H1 (cell line): ENCODE measurements around the gene CNN3. TPM values are rescaled to one million over a fixed set of nuclear protein-coding genes. Genes with fewer than 3 reads are reported as not detected.

ENCODE experiments used
- CTCF ChIA-PET: fragments of 300-600 bp; sonication (Branson Sonifier 250); formaldehyde crosslinking; loops from one replicate; lab custom pipeline; 2021; ENCODE audit not compliant: partially characterized antibody; lab: Charles Lee
- POLR2A ChIA-PET: fragments of 300-600 bp; sonication (Branson Sonifier 250); formaldehyde crosslinking; loops from one replicate; lab custom pipeline; 2021; ENCODE audit warnings: inconsistent platforms; ENCODE audit not compliant: partially characterized antibody; lab: Charles Lee
- DNase-seq, 2 experiments: peaks; one replicate each; pipeline versions ENCODE4 v3.0.0 to v3.0.0-alpha.2; 2010 to 2022; ENCODE audit warnings: low spot score in 2 of 2, low read depth in 1 of 2, mixed read lengths in 1 of 2
- FAIRE-seq: peaks from 2 replicates; lab custom pipeline; 2011; peaks lifted over from hg19 to GRCh38; lab: Jason Lieb, UNC
- H2AFZ ChIP-seq: 2 replicates; pipeline ENCODE4 v1.8.1; 2012; ENCODE audit warnings: low read length, inconsistent platforms
- H2AK5ac ChIP-seq: 2 replicates; pipeline ENCODE4 v1.6.1; 2013; ENCODE audit warnings: low read depth, low read length
- H2BK120ac ChIP-seq: replicated peaks from 2 replicates; pipeline ENCODE3; 2013; ENCODE audit warnings: low read depth, low read length, inconsistent platforms
- H2BK12ac ChIP-seq: 2 replicates; pipeline ENCODE4 v1.6.1; 2013; ENCODE audit warnings: low read depth, low read length
- H2BK15ac ChIP-seq: 2 replicates; pipeline ENCODE4 v1.6.1; 2013; ENCODE audit warnings: low read length
- H2BK20ac ChIP-seq: 2 replicates; pipeline ENCODE4 v1.6.1; 2013; ENCODE audit warnings: low read length
- H2BK5ac ChIP-seq: 2 replicates; pipeline ENCODE4 v1.6.1; 2013; ENCODE audit warnings: low read depth, low read length
- H3K14ac ChIP-seq: 2 replicates; pipeline ENCODE4 v1.6.1; 2013; ENCODE audit warnings: inconsistent platforms; ENCODE audit not compliant: insufficient read length
- H3K18ac ChIP-seq: 2 replicates; pipeline ENCODE4 v1.6.1; 2013; ENCODE audit warnings: low read length; ENCODE audit errors: extremely low read depth
- H3K23ac ChIP-seq: 2 replicates; pipeline ENCODE4 v1.6.1; 2013; ENCODE audit warnings: inconsistent platforms; ENCODE audit not compliant: insufficient read length
- H3K23me2 ChIP-seq: 2 replicates; pipeline ENCODE4 v1.6.1; 2013; ENCODE audit warnings: low read depth, low read length
- H3K27ac ChIP-seq: 2 replicates; pipeline ENCODE4 v1.6.1; 2011; ENCODE audit warnings: low read depth, low read length, inconsistent platforms
- H3K27me3 ChIP-seq, 4 experiments: replicated peaks in 1 of 4; 1 replicate in 1 of 4; 2 replicates in 3 of 4; pipeline versions ENCODE4 v1.6.1 to v1.8.1; 2011 to 2013; ENCODE audit warnings: low read length in 3 of 4, mild to moderate bottlenecking in 3 of 4, inconsistent platforms in 2 of 4, mixed read lengths in 2 of 4, moderate library complexity in 1 of 4; ENCODE audit not compliant: control insufficient read depth in 3 of 4, insufficient read depth in 3 of 4; ENCODE audit errors: extremely low read depth in 1 of 4
- H3K36me3 ChIP-seq, 4 experiments: 2 replicates each; pipeline versions ENCODE4 v1.6.1 to v1.8.1; 2011 to 2013; ENCODE audit warnings: mild to moderate bottlenecking in 4 of 4, low read length in 3 of 4, moderate library complexity in 2 of 4, control low read depth in 1 of 4, inconsistent platforms in 1 of 4; ENCODE audit not compliant: insufficient read depth in 4 of 4, control insufficient read depth in 2 of 4
- H3K4ac ChIP-seq: replicated peaks from 2 replicates; pipeline ENCODE3; 2013; ENCODE audit warnings: low read length, low read depth, mixed read lengths, inconsistent platforms; ENCODE audit not compliant: insufficient read length
- H3K4me1 ChIP-seq, 4 experiments: replicated peaks in 1 of 4; 1 replicate in 1 of 4; 2 replicates in 3 of 4; pipeline versions ENCODE4 v1.6.1 to v1.8.1; 2011 to 2013; ENCODE audit warnings: low read length in 3 of 4, inconsistent platforms in 2 of 4, mixed read lengths in 1 of 4; ENCODE audit not compliant: insufficient read depth in 4 of 4, control insufficient read depth in 3 of 4
- H3K4me2 ChIP-seq, 2 experiments: 2 replicates each; pipeline versions ENCODE4 v1.6.1 to v1.8.1; 2011 to 2013; ENCODE audit warnings: low read depth in 2 of 2, low read length in 2 of 2, control low read depth in 1 of 2, inconsistent platforms in 1 of 2, mild to moderate bottlenecking in 1 of 2; ENCODE audit not compliant: insufficient read depth in 1 of 2
- H3K4me3 ChIP-seq, 4 experiments: fragments of 200-600, 300-600 bp in 1 of 4; sonication (generic), shearing (Covaris generic), sonication (Bioruptor Twin) in 1 of 4; 2 replicates each; pipeline versions ENCODE4 v1.5.1 to v1.8.1; 2011 to 2016; ENCODE audit warnings: low read length in 4 of 4, low read depth in 3 of 4, control low read depth in 2 of 4, inconsistent platforms in 2 of 4, mild to moderate bottlenecking in 2 of 4, mixed read lengths in 1 of 4, moderate library complexity in 1 of 4; ENCODE audit not compliant: insufficient read depth in 2 of 4; ENCODE audit errors: extremely low read depth in 1 of 4
- H3K56ac ChIP-seq: replicated peaks from 2 replicates; pipeline ENCODE3; 2013; ENCODE audit warnings: low read depth, mild to moderate bottlenecking, mixed read lengths, low read length, inconsistent platforms; ENCODE audit not compliant: insufficient read length
- H3K79me1 ChIP-seq: 2 replicates; pipeline ENCODE4 v1.6.1; 2013; ENCODE audit warnings: low read depth, low read length, control low read depth
- H3K79me2 ChIP-seq, 2 experiments: 2 replicates each; pipeline versions ENCODE4 v1.6.1 to v1.8.1; 2012 to 2013; ENCODE audit warnings: low read length in 2 of 2, mild to moderate bottlenecking in 2 of 2, inconsistent platforms in 1 of 2; ENCODE audit not compliant: insufficient read depth in 2 of 2, control insufficient read depth in 1 of 2
- H3K9ac ChIP-seq, 4 experiments: replicated peaks in 1 of 4; 1 replicate in 1 of 4; 2 replicates in 3 of 4; pipeline versions ENCODE4 v1.6.1 to v1.8.1; 2011 to 2013; ENCODE audit warnings: low read depth in 3 of 4, low read length in 3 of 4, control low read depth in 2 of 4, mild to moderate bottlenecking in 2 of 4, moderate library complexity in 2 of 4, inconsistent platforms in 1 of 4; ENCODE audit errors: extremely low read depth in 1 of 4
- H3K9me3 ChIP-seq, 2 experiments: 2 replicates each; pipeline versions ENCODE4 v1.6.1 to v1.8.1; 2012 to 2013; ENCODE audit warnings: mild to moderate bottlenecking in 2 of 2, moderate library complexity in 2 of 2, control low read depth in 1 of 2, inconsistent platforms in 1 of 2, low read depth in 1 of 2, low read length in 1 of 2, mixed read lengths in 1 of 2; ENCODE audit not compliant: insufficient read depth in 2 of 2
- H4K20me1 ChIP-seq, 2 experiments: replicated peaks in 1 of 2; 2 replicates each; pipeline versions ENCODE3 to v1.8.1; 2011 to 2013; ENCODE audit warnings: inconsistent platforms in 2 of 2, low read length in 2 of 2, mild to moderate bottlenecking in 1 of 2; ENCODE audit not compliant: insufficient read depth in 2 of 2, control insufficient read depth in 1 of 2
- H4K5ac ChIP-seq: 2 replicates; pipeline ENCODE4 v1.6.1; 2013; ENCODE audit warnings: low read length, low read depth, mixed read lengths, inconsistent platforms; ENCODE audit not compliant: insufficient read length
- H4K8ac ChIP-seq: 2 replicates; pipeline ENCODE4 v1.8.0; 2013; ENCODE audit warnings: mild to moderate bottlenecking, moderate library complexity, low read length, inconsistent platforms; ENCODE audit not compliant: insufficient read depth; ENCODE audit errors: extremely low read depth
- H4K91ac ChIP-seq: replicated peaks from 2 replicates; pipeline ENCODE3; 2013; ENCODE audit warnings: low read length, mixed read lengths, inconsistent platforms; ENCODE audit not compliant: insufficient read length
- ATF2 ChIP-seq: IDR thresholded peaks from 2 replicates; pipeline ENCODE4 v1.6.1; 2012; ENCODE audit warnings: low read length, inconsistent platforms
- CEBPB ChIP-seq: IDR thresholded peaks from 2 replicates; pipeline ENCODE4 v1.6.1; 2012; ENCODE audit warnings: low read depth, low read length
- CREB1 ChIP-seq: IDR thresholded peaks from 2 replicates; pipeline ENCODE4 v1.6.1; 2012; ENCODE audit warnings: inconsistent platforms
- EP300 ChIP-seq, 2 experiments: IDR thresholded peaks; 1 replicate in 1 of 2; 2 replicates in 1 of 2; pipeline ENCODE4 v1.6.1; 2011 to 2012; ENCODE audit warnings: low read depth in 2 of 2, low read length in 2 of 2, mild to moderate bottlenecking in 2 of 2, borderline replicate concordance in 1 of 2, inconsistent platforms in 1 of 2, moderate library complexity in 1 of 2
- EZH2 ChIP-seq: fragments of 200-600 bp; sonication (generic); IDR thresholded peaks from 2 replicates; pipeline ENCODE4 v1.7.1; 2012; ENCODE audit warnings: low read depth, mild to moderate bottlenecking, moderate library complexity, low read length, inconsistent platforms; ENCODE audit not compliant: severe bottlenecking
- GTF2F1 ChIP-seq: IDR thresholded peaks from 2 replicates; pipeline ENCODE4 v1.6.1; 2012; ENCODE audit warnings: low read depth, low read length, improper control_type of control experiment, borderline replicate concordance
- JUND ChIP-seq: IDR thresholded peaks from 2 replicates; pipeline ENCODE4 v1.6.1; 2011; ENCODE audit warnings: mild to moderate bottlenecking, improper control_type of control experiment, low read length
- KDM1A ChIP-seq: fragments of 200-600, 300-600 bp; sonication (generic); IDR thresholded peaks from 2 replicates; pipeline ENCODE4 v1.7.1; 2016; ENCODE audit warnings: mild to moderate bottlenecking, low read length, borderline replicate concordance
- NANOG ChIP-seq: IDR thresholded peaks from 2 replicates; pipeline ENCODE4 v1.6.1; 2011; ENCODE audit warnings: low read length, low read depth, mild to moderate bottlenecking, inconsistent platforms; ENCODE audit not compliant: insufficient read depth, poor library complexity, severe bottlenecking
- RFX5 ChIP-seq: IDR thresholded peaks from 2 replicates; pipeline ENCODE4 v1.6.1; 2011; ENCODE audit warnings: low read depth, low read length, improper control_type of control experiment, borderline replicate concordance
- SAP30 ChIP-seq: fragments of 300-600 bp; sonication (generic); IDR thresholded peaks from 2 replicates; pipeline ENCODE4 v1.7.1; 2012; ENCODE audit warnings: low read length, moderate library complexity, mild to moderate bottlenecking, inconsistent platforms; ENCODE audit not compliant: insufficient read depth, insufficient replicate concordance
- SUZ12 ChIP-seq: fragments of 200-600 bp; sonication (generic); IDR thresholded peaks from 2 replicates; pipeline ENCODE4 v1.6.1; 2012; ENCODE audit warnings: mild to moderate bottlenecking, inconsistent platforms, low read length, moderate library complexity, mixed read lengths
- WGBS, 2 experiments: shearing (Covaris generic) in 1 of 2; methylation state at CpG; one replicate each; pipeline versions ENCODE4 v1.1.6 to v1.1.7; 2013 to 2015; ENCODE audit warnings: low lambda C conversion rate in 2 of 2, mixed read lengths in 2 of 2, inconsistent platforms in 1 of 2, low coverage in 1 of 2, missing lambda C conversion rate in 1 of 2; ENCODE audit not compliant: insufficient replicate concordance in 2 of 2, insufficient coverage in 1 of 2, insufficient read length in 1 of 2; ENCODE audit errors: extremely low coverage in 1 of 2, missing lambda C conversion rate in 1 of 2; 5-methylcytosine and 5-hydroxymethylcytosine counted together
- polyA plus RNA-seq, 7 experiments: library from polyadenylated mRNA; depleted of rRNA in 3 of 7; stranded (reverse) in 5 of 7; unstranded in 2 of 7; fragments of >200 nt in 5 of 7; fragments of 200-250 nt in 2 of 7; gene quantifications; 1 replicate in 5 of 7; 2 replicates in 1 of 7; 4 replicates in 1 of 7; pipeline versions ENCODE4 v1.2.1 to v1.2.3, GENCODE V29; 2011 to 2013; ENCODE audit warnings: missing spikeins in 2 of 7, mixed read lengths in 2 of 7
- total RNA-seq: library from RNA; stranded (reverse); fragmentation: NEBNext Ultra II Directional; extraction: Animal tissue kit (Norgen Biotek cat#: 25700); gene quantifications from 2 replicates; pipeline ENCODE4 v1.2.1, GENCODE V29; 2021

The CNN3 gene
- total and polyA plus RNA-seq, 2 of the 8 experiments (the other 6 are each of a cell fraction or from before 2014, with no cell fraction given) = 134 to 266 TPM

- H3K4me2 ChIP-seq = no peak overlapping the region
- no peak for FAIRE-seq
Measured at GRCh38 chr1:94875794-94876193, 51.1 kb downstream of the CNN3 start.

More at GRCh38 chr1:94875794-94876193, 51.1 kb downstream of the CNN3 start:
- Histone ChIP-seq H2BK20ac (no peak overlapping the region), H4K20me1 (no peaks in the 10 kb centered on the region), H2BK120ac (no peak overlapping the region), H3K18ac (no peak overlapping the region), H3K27ac (no peak overlapping the region), H3K9ac (no peak overlapping the region), H3K36me3 (no peaks in the 10 kb centered on the region; a peak in 1 of 8 replicates), H2BK15ac (no peak overlapping the region), H3K56ac (no peak overlapping the region), H4K8ac (no peak overlapping the region), H3K4me3 (no peak overlapping the region), H3K27me3 (peaks cover 0 to 1% (median 0%) of the 10 kb centered on the region in 4 experiments; a peak in 1 of 7 replicates), H2BK12ac (no peak overlapping the region), H3K23me2 (no peaks in the 10 kb centered on the region), H4K91ac (no peak overlapping the region), H3K4me1 (peaks cover 0 to 3% (median 0%) of the 10 kb centered on the region in 4 experiments; a peak in 1 of 7 replicates), H3K9me3 (no peaks in the 10 kb centered on the region; a peak in 1 of 4 replicates), H3K14ac (no peak overlapping the region), H4K5ac (no peak overlapping the region), H2AFZ (no peak overlapping the region), H3K79me1 (no peaks in the 10 kb centered on the region), H2AK5ac (no peak overlapping the region), H3K79me2 (no peaks in the 10 kb centered on the region), H2BK5ac (no peak overlapping the region), H3K23ac (no peak overlapping the region), H3K4ac (no peak overlapping the region)
- ChIA-PET POLR2A (no interaction called here), CTCF (interaction anchor here (1.4 to 2.1 kb wide), 3 partner anchors 12 to 21 kb away, joined by 5 to 7 read pairs (median 5); no protein-coding TSS in a partner anchor)
- TF ChIP-seq EP300 (IDR thresholded peaks at IDR 0.05; ENCODE audit: borderline replicate concordance in 1 of 2, low read depth in 2 of 2, low read length in 2 of 2) (no peak), JUND (no peak), SUZ12 (no peak), CEBPB (no peak), KDM1A (no peak), RFX5 (no peak), EZH2 (no peak), SAP30 (no peak), NANOG (no peak), ATF2 (no peak), GTF2F1 (no peak), CREB1 (no peak)
- WGBS, 2 experiments = 84% methylated on average over 4 of the region's 4 CpGs; no CpG with 5 or more reads in 1 of the 2 experiments
- no peak for DNase-seq
